Measurements from ENCODE around the gene MYO7A.

The MYO7A gene

GRCh38 chr11:77089004-77089545, 39.0 kb upstream of the MYO7A start:
- DNase-seq (ENCODE audit: low read depth): no peak
- H3K4me3 ChIP-seq (replicated peaks; ENCODE audit: low read depth, low read length): no peak overlapping the region
- TF ChIP-seq, protein P1, sequence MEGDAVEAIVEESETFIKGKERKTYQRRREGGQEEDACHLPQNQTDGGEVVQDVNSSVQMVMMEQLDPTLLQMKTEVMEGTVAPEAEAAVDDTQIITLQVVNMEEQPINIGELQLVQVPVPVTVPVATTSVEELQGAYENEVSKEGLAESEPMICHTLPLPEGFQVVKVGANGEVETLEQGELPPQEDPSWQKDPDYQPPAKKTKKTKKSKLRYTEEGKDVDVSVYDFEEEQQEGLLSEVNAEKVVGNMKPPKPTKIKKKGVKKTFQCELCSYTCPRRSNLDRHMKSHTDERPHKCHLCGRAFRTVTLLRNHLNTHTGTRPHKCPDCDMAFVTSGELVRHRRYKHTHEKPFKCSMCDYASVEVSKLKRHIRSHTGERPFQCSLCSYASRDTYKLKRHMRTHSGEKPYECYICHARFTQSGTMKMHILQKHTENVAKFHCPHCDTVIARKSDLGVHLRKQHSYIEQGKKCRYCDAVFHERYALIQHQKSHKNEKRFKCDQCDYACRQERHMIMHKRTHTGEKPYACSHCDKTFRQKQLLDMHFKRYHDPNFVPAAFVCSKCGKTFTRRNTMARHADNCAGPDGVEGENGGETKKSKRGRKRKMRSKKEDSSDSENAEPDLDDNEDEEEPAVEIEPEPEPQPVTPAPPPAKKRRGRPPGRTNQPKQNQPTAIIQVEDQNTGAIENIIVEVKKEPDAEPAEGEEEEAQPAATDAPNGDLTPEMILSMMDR (IDR thresholded peaks at IDR 0.05; ENCODE audit: low read length, missing control alignments): no peak

DNA sequence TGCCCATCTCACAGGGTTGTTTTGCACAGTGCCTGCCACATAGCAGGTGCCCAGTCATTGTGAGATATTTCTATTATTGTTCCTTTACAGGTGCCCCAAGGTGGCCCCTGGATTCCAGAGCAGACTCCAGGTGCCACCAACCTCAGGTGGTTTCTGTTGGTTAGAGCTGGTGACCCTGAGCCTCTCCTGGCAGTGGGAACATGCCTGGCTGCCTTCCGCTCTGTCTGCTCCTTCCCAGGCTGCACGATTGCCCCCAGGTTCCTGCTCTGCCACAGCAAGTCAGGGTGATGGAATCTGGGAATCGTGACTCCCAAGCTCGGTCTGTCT, 38.0 kb upstream of the MYO7A start:
- no peak overlapping the region for H3K4me3 ChIP-seq (replicated peaks; ENCODE audit: low read depth, low read length)
- no peak for DNase-seq (ENCODE audit: low read depth)
- TF ChIP-seq, protein P1 (IDR thresholded peaks at IDR 0.05; ENCODE audit: low read length, missing control alignments): no peak

DNA sequence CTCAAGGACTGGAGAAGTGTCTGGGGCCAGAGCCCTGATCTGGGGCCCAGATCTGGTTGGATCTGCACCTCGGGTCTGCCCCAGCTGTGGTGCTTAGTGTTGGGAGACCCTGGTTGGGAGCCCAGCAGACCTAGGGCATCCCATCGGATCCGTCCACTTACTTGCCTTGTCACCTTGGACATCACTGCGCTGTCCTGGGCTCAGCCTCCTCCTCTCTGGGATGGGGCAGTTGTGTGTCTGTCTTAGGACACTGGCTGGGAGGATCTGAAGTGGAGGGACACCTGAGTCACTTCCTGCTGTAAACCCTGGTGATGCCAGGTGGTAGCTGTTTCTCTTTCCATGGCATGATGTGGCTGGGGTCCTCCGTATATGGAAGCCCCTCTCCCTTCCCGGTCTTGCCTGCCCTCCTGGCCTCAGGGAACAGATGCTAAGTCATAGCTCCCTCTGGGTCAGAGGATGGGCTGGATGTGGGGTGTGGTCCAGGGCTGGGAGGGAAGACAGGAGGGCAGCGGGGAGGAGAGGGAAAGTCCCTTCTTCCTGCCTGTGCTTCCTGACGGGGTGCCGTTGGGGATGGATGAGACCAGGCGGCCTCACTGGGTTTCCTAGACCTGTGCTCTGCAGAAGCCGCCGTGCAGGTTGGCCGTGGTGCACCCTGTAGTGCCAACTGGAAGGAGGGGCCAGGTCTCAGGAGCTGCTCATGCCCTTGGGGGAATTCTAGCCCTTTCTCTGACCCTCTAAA, 37.5 kb upstream of the MYO7A start:
- no peak overlapping the region for H3K4me3 ChIP-seq (replicated peaks; ENCODE audit: low read depth, low read length)
- DNase-seq (ENCODE audit: low read depth): no peak
- TF ChIP-seq, protein P1 (IDR thresholded peaks at IDR 0.05; ENCODE audit: low read length, missing control alignments): no peak

DNA sequence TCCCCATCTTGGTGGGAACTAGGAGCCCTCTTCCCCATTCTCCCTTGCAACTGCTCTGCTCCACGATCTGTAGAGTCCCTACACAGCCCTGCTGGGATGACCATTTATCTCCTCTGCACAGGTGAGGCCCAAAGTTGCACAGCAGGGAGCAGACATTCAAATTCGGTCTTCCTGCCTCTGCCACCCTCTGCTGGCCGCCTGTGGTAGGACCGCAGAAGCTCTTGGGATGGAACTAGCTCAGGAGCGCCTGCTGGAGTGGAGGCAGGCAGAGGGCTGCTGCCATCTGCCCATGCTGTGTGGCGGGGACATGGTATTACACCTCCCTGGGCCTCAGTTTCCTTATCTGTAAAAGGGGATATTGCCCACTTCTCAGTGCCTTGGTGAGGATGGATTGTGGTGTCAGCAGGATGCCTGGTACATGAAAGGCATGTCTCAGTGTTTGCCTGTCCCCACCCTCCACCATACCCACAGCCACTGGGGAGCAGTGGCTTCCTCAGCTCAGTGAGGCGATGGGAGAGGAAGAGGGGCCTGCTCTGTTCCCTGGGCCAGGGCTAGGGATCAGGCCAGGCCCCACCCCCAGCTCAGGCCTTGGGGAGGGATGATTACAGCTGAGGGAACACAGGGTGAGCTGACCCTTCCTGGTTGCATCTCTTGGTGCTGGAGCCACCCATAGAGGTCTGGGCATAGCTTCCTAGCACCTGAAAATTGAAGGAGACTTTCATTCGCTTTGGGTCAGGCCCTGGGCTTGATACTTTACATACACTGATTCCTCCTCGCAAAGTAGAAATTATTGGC, 36.7 kb upstream of the MYO7A start:
- peak; percentile 80 for DNase-seq (ENCODE audit: low read depth)
- H3K4me3 ChIP-seq (replicated peaks; ENCODE audit: low read depth, low read length): no peak overlapping the region
- TF ChIP-seq, protein P1 (IDR thresholded peaks at IDR 0.05; ENCODE audit: low read length, missing control alignments): peak; percentile 98

GRCh38 chr11:77092382-77092781, 35.7 kb upstream of the MYO7A start:
- no peak overlapping the region for H3K4me3 ChIP-seq (replicated peaks; ENCODE audit: low read depth, low read length)
- TF ChIP-seq, protein P1 (IDR thresholded peaks at IDR 0.05; ENCODE audit: low read length, missing control alignments): no peak
- DNase-seq (ENCODE audit: low read depth): no peak

DNA sequence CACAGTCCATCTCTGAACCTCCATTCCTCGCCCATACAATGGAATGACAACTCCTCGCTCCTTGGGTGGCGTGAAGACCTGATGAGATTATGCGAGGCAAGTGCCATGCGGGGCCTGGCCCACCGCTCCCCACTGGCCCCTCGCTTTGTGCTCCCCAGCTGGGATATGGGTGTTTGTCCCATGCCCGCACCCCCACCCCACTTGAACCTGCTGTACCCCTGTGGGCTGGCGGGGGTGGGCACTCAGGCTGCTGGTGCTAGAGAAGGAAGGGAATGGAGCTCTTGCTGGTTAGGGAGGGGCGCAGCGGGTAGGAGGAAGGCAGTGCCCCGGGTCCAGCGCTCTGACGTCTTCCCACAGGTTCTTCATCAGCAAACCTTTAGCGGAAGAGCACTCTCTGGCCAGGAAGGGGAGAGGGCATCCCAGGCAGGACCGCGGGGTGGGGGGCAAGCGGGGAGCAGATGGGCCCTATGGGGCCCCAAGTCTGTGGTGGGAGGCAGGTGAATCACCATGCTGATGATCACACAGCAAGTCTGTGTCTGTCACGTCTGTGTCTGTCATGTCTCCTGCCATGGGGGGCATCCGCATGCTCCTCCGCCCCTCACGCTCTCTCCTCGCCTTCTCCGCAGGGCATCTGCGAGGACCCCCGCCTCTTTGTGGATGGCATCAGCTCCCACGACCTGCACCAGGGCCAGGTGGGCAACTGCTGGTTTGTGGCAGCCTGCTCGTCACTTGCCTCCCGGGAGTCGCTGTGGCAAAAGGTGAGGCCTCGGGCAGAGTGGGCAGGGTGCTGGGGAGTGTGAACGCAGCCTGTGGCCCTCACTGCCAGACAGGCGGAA, 34.8 kb upstream of the MYO7A start:
- TF ChIP-seq, protein P1 (IDR thresholded peaks at IDR 0.05; ENCODE audit: low read length, missing control alignments): no peak
- DNase-seq (ENCODE audit: low read depth): no peak
- no peak overlapping the region for H3K4me3 ChIP-seq (replicated peaks; ENCODE audit: low read depth, low read length)

All from fibroblast of pulmonary artery (primary cell).